HTR-8/SVneo (cell line): ENCODE data around the gene PSMD1.
A peak's percentile ranks its signal among the peaks of the same experiment; 100 is the strongest.

Experiments
- DNase-seq: peaks from one replicate; pipeline ENCODE4 v3.0.0; 2011; ENCODE audit warnings: low spot score, mixed read lengths; ENCODE audit not compliant: insufficient read length
- FAIRE-seq: peaks from 2 replicates; lab custom pipeline; 2011; peaks lifted over from hg19 to GRCh38; lab: Jason Lieb, UNC

Gene PSMD1

DNA sequence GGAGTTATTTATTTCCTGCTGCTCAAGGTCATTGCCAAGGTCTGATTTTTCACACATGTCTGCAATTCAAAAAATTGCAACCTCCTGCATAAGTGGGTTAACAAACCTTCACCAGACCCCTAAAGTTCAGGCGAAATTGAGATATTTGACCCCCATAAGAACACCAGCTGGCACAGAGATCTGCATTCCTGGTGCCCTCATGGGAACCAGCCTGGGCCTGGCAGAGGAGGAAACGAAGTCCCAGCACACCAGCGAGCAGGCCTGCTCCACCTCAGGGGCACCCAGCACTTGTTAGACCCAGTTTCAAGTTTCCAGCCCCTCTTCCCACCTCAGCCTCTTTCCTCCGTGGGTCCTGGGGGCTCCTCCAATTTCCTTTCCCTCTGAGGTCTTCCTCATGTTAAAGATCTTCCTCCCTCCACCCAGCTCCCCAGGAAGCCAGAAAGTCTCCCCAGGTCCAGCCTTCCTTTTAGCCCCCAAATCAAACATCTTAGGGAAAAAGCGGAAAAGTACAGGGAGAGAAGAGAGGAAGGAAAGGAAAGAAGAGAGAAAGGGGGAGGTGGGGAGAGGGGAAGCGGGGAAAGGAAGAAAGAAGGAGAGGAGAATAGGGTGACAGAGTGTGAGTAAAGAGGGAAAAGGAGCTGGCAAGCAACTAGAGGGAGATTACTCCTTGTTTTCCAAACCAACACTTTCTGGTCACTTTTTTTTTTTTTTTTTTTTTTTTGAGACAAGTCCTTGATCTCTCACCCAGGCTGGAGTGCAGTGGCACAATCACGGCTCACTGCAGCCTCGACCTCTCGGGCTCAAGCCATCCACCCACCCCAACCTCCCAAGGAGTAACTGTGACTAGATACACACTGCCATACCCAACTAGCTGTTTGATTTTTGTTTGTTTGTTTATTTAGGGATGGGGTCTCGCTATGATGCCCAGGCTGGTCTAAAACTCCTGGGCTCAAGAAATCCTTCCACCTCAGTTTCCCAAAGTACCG is 23.2 kb upstream of the PSMD1 start:
- FAIRE-seq (no peak), DNase-seq (no peak)

DNA sequence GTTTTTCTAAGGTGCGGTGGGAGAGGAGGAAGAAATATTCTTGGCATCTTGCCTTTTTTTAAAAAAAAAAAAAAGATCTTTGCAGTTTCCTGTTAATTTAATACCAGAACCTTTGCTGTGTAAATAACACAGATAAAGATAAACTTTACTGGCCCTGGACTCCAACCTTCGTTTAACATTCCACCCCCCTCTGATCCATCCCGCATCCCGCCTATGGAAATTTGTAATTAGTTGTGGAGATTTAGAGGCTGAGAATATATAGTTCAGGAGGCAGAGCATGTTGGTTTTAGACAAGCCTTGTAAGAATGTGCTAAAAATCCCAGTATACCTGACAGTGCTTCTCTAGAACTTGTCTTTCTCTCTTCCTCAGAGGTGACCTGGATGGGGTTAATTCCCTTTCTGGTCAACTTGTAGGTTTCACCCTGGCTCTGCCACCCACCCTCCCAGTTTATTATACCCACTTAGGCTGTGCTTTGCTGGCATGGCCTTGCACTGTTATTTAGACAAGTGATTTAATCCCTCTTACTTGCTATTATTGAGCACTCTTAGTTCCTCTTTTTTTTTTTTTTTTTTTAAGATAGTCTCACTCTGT is 22.3 kb upstream of the PSMD1 start:
- DNase-seq (no peak), FAIRE-seq (no peak)

DNA sequence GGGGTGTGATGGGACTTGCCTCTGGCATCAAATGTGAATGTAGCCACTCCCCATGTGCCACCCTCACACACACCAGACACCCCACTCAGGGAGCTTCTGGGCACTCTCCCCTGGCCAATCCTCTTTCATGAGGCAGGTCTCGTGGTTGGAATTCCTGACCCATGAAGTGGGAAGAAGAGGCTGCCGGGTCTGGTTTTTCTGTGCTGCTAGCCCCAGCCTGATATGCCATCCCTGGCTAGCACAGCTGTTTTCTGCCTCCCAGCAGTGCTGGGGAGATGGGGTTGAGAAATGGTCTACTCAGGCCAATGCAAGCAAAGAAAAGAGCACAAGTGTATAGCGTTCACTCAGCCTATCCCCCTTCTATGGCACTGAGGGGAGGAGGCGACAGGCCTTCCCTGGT is 20.5 kb upstream of the PSMD1 start:
- DNase-seq (no peak), FAIRE-seq (no peak)

DNA sequence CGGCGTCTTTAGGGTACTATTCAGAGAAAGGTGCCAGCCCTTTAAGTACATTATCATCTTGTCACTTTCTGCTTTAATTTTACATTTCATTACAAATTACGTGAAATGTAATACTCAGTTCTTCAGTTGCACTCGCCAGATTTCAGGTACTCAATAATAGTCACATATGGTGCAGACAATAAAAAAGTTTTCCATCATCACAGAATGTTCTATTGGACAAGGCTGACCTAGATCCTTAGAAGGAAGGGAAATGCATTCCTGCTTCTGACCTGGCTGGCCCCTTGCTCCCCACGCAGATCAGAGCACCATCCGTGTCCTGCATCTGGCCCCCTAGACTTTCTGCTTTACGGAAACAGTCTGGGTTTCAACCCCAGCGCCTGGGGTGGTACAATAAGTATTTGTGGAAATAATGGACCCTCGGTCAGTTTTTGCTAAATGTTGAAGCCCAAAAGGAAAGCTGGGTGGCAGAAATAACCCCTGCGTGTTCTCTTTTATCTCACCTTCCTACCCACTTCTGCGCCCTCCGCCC is 20.0 kb upstream of the PSMD1 start:
- no peak for FAIRE-seq
- DNase-seq = no peak

DNA sequence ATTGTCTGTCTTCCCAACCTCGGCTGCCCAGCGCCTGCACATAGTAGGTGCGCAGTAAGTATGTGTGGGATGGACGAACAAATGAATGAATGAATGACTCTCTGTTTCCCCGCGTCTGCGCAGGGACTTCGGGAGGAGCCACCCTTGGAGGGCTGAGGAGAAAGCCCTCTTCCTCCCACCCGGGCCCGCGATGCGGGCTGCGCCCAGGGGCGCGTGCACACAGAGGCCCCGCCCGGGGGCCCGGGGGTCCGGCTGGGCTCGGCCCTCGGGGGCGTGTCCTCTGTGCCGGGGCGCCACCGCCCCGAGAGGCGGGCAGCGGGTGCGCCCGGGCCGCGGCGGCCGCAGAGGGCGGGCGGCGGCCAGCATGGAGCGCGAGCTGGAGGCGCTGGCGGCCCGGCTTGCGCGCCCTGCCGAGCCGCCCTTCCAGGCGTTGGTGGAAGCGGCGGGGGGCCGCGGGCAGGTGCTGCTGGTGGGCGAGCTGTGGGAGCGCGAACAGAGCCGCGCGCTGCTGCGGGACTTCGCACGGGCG is 19.4 kb upstream of the PSMD1 start, which contains the start of gene C2orf72:
C2orf72 (plus strand) TSS at position 322 of the 529 bp plus-strand sequence; CDS start at position 365, 43 bp downstream.
- no peak for FAIRE-seq
- peak; percentile 70 for DNase-seq

DNA sequence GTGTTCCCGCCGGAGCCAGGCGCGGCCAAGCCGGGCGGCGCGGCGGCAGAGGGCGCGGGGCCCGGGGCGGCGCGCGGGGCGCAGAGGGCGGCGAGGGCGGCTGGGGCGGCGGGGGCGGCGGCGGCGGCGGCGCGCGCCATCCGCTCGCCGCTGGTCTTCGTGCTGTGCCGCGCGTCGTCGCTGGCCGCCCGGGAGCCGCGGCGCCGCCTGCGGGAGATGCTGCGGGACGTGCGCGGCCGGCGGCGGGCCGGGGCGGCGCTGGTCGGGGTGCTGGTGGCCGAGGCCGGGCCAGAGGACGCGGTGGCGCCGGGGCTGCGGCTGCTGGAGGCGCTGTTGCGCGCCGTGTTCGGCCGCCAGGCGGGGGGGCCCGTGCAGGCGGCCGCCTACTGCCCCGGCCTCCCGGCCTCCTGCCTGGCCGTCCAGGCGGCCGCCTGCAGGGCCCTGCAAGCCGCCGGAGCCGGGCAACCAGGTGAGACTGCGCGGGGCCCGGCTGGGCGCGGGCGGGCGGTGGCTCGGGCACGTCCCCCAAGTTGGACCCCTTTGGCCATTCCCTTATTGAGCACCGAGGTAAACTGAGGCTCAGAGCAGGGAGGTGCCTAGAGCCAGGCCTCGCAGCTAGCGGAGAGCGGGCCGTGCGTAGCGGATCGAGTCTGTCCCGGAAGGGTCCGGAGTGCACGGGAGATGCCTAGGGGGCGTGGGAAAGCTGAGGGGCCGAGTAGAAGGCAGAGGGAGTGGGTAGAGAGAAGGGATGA is 18.8 kb upstream of the PSMD1 start:
- FAIRE-seq (peak; percentile 20), DNase-seq (peak; percentile 46)

DNA sequence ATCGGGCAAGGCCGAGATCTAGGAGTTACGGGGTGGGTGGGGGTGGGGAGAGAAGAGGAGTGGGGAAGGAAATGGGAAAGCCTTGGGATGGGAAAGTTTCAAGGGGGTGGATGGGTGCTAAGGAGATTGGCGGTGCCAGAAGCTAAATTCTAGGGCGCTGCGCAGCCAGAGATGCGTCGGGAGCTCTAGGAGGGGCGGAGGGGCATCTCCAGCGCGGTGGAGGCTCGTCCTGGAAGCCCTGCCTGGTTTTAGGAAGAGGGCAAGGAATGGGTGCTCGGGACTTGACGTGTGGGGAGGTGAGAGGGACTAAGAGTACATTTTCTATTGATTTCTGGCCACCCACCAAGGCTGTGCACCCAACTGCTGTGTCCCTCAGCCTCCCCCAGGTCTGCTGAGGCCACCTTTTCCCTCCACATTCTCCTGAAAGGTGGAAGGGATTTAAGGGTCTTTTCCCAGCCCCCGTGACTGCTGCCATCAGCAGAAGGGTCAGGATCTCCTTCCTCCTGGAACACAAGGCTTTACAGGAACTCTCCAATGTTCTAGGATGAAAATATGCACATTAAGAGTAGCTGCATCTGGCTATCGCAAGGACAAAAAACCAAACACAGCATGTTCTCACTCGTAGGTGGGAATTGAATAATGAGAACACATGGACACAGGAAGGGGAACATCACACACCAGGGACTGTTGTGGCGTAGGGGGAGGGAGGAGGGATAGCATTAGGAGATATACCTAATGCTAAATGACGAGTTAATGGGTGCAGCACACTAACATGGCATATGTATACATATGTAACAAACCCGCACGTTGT is 18.0 kb upstream of the PSMD1 start:
- DNase-seq = no peak
- no peak for FAIRE-seq

DNA sequence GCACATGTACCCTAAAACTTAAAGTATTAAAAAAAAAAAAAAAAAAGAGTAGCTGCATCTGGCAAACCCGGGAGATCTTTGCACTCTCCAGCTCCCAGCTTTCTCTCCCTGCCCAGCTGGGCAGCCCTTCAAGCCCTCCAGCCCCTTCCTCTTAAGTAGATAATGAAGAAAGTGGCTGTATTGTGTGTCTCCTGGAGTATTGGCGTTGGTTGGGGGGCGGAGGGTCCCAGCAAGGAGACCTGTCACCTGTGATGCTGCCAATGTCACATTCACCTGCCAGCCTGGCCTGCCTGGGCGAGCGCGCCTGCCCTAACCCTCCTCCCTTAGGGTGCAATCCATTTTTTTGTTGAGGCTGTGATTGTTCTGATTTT is 17.4 kb upstream of the PSMD1 start:
- no peak for FAIRE-seq
- no peak for DNase-seq

DNA sequence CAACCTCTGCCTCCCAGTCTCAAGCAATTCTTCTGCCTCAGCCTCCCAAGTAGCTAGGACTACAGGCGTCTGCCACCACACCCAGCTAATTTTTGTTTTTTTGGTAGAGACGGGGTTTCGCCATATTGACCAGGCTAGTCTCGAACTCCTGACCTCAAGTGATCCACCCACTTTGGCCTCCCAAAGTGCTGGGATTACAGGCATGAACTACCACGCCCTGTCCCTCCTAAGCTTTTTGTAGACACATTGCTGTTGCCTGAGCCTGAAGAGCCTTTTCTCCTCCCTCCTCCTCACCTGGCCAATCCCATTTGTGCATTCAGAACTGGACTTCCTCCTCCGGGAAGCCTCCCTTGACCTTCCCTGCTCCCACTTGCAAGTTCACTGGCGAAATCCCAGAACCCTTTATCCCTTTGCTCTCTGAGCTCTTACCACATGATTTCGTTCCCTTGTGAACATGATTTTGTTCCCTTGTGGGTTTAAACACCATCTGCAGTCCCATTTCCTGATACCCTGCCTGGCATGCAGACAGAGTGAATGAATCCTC is 16.8 kb upstream of the PSMD1 start:
- no peak for DNase-seq
- no peak for FAIRE-seq

DNA sequence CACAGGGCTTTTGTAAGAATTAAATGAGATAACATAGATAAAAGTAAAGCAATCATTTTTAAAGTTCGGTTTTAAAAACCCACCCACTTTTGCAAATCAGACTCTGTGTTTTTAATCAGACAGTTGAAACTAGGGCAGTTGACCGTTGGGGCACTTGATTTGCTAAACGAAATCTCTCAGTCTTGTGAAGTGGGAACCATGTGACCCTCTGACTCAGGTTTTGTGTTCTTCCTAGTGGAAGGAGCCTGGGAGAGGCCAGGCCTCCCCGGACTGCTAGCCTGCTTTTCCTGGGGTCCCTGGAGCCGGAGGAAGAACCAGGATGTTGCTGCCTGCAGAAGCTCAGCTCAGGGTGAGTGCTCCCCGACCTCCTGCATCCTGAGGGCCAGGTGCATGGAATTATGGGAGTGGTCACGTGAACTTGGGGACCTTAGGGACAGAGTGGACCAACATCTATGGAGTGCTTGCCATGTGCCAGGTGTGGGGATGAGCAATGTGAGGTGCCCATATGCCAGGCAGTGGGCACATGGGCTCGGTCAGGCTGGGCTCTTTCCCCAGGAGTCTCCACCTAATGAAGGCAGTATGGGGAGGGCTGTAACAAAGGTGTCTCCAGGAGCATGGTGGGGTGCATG is 15.5 kb upstream of the PSMD1 start:
- DNase-seq (no peak), FAIRE-seq (no peak)

DNA sequence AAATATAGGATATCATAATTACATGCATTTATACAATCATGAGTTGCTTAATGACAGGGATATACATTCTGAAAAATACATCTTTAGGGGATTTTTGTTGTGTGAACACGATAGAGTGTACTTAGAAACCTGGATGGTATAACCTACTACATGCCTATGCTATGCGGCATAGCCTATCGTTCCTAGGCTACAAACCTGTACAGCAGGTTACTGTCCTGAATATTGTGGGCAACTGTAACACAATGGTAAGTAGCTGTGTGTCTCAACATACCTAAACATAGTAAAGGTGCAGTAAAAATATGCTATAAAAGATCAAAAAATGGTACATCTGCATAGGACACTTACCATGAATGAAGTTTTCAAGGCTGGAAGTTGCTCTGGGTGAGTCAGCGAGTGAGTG is 12.9 kb upstream of the PSMD1 start:
- DNase-seq (no peak), FAIRE-seq (no peak)

DNA sequence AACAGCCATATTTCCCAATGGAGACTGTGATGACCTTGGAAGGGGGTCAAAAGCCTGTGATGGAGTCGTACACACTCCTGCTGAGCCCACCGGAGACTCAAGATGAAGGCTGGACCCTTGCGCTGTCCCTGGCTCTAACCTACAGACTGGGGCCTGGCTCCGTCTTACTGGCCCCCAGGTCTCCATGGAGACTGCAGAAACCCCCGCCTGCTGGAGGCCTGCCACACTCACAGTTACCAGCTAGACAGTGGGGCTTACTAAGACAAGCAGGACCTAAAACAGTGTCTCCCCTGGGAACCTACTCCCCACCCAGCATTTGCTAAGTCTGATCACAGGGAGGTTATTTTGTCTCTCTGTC is 9.8 kb upstream of the PSMD1 start:
- FAIRE-seq (no peak), DNase-seq (no peak)

DNA sequence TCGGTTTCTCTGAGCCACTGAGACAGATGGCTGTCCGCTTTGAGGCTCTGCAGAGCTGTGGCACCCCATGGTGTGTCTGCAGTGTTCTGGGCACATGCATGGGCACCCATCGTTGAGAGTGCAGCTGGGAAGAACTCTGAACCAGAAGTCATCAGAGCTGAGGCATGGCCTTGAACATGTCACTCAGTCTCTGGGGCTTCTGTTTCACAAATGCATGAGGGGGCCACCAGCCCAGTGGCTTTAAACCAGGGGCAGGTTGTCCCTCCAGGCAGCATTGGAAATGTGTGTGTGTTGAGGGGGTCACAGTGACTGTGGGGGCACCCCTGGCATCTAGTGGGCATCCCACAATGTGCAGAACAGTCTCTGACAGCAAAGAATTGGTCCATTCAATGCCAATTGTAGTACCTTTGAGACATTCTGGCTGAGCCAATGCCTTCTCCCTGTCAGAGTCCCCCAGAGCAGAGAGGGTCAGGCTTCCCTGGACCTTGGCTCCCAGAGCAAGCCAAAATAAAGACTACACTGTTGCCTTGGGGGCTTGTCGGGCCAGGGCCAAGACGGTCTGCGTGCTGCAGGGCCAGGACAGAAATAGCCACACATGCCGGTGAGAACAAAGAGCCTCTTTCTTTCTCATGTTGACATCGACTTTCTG is 9.3 kb upstream of the PSMD1 start:
- DNase-seq (no peak), FAIRE-seq (no peak)

DNA sequence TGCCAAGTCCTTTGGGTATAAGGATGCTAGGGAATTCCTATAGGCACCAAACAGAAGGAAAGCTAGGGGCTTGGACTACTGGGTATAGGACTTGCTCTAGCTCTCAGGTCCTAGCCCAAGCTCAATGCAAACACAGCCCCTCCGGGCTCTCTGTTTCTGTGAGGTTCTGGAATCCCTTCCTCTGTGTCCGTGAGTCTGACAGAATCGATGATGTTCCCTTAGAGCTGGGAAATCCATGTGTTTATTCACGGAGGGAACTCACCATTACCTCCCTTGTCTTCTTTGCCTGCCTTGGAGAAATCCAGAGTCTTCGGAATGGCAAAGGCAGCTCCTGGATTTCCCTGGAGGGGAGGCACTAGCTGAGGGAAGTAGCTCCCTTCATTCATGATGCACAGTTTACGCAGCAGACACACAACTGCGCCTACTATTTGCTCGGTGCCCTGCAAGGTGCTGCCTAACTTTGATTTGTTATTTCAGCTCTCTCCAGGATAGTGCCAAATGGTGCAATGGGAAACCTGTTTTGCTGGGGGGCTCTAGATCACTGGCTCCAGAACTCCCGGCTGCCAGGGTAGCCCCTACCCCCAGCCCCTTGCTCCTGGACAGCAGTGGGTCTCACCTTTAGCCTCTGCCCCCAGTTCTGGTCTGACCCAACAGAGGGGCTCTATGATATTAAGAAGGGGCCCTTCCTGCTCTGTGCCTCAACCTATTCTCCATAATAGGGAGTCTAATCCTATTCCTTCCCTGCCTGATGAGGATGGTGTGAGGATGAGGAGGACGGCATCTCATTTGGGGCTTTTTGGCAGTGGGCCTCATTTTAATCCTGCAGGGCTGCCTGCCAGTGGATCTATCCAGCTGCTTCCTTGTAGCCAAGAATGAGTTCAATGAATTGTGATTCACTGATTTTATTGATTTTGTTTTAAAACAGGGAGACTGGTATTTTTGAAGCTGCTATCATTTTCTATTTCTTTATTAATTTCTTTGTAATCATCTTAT is 8.4 kb upstream of the PSMD1 start:
- DNase-seq (no peak), FAIRE-seq (no peak)

DNA sequence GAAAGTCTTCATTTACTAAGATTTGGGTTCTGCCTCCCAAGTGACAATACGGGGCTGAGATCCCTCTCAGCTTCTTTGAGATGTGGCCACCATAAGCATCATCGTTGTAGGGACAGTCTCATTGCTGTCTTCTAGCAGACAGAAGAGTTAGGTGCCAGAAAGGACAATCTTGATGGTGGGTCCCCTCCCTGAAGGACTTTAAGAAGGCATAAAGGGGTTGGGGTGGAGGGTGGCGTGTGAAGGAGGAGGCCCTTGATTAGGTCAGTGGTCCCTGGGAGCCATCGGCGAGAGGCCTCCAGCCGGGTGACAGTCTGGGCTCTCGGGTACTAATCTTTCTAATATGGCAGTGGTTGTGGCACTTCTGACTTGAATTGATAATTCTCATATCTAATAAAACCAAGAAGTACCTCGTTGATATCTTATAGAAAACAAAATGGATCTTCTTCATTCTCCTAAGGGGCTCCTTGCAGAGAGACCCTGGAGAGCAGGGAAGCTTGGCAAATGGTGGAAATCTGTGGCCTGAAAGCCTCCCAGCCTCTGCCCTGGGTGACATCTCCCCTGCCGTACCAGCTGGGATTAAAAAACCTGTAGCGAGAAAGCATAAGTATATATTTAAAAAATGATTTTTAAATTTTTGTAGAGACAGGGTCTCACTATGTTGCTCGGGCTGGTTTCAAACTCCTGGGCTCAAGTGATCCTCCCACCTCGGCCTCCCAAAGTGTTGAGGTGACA is 7.2 kb upstream of the PSMD1 start:
- FAIRE-seq (no peak), DNase-seq (no peak)

DNA sequence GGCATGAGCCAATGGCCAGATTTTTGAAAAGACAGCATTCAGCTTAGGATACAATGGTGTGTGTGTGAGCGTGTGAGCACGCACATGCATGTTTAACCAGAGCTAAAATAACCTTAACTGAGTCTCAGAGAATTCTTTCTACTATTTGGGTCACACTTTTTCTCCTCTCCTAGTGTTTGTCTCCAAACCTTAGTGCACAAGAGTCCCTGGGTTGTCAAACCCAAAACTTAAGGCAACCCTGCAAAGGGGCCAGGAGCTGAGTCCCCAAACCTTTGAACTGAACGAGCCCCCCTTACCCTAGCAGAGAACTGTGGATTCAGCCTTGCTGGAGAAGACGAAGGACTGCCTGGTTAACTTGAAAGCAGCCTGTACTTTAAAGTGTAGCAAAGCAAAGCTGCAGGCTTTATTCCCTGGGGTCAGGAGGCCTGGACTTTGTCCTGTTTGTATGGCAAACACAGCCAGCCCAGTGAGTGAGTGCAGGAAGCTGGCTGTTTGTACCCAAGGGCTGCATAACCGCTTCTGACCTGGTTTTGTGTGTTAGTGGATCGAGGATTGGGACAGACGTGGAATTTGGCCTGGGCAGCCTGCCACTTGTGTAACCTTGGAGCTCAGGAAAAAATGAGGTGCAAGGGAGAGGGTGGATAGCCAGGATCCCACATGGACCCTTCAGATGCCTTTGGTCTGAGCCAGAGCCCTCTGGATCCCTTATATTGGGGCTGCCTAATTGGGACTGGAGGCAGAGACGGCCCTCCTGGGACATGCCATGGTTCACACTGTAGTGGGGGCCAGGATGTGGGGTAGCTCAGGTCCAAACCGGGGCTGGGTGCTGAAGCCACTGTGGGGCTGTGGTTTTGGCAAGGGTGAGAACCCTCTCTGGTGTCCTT is 6.4 kb upstream of the PSMD1 start:
- DNase-seq (no peak), FAIRE-seq (no peak)
